Activated T-helper 2 cell treated with anti-CD3 and anti-CD28 coated beads, Interferon-gamma antibody, Interleukin-2, Interleukin-4, amounts not matched to agents 10 μg/mL and 5 μg/mL and 100 μg/mL, durations not matched to agents 14 hours and 24 hours and 36 hours (primary cell): ENCODE data around the gene SMARCA4. TPM values are rescaled to one million over a fixed set of nuclear protein-coding genes. Genes with fewer than 3 reads are reported as not detected.

Experiments
- DNase-seq: peaks from one replicate; pipeline ENCODE4 v3.0.0; 2021; ENCODE audit warnings: low spot score
- H3K27ac Mint-ChIP-seq: one replicate; pipeline ENCODE4 v1.8.0; 2021; ENCODE audit warnings: mixed read lengths
- H3K27me3 Mint-ChIP-seq: one replicate; pipeline ENCODE4 v1.8.0; 2021; ENCODE audit warnings: low read depth, mixed read lengths
- H3K36me3 Mint-ChIP-seq: one replicate; pipeline ENCODE4 v1.8.0; 2021; ENCODE audit warnings: low read depth, mixed read lengths
- H3K4me1 Mint-ChIP-seq: one replicate; pipeline ENCODE4 v1.8.0; 2021; ENCODE audit warnings: low read depth, mixed read lengths
- H3K4me3 Mint-ChIP-seq: one replicate; pipeline ENCODE4 v1.8.0; 2021; ENCODE audit warnings: low read depth, mild to moderate bottlenecking, moderate library complexity, mixed read lengths
- H3K9me3 Mint-ChIP-seq: one replicate; pipeline ENCODE4 v1.8.0; 2021; ENCODE audit warnings: mixed read lengths
- intact Hi-C: fragments of 100-400 bp; cut with micrococcal nuclease; formaldehyde crosslinking; loops from one replicate; pipeline ENCODE4 v1.15.1; 2023
- total RNA-seq: library from RNA; stranded (reverse); gene quantifications from 2 replicates; pipeline ENCODE4 v1.2.3, GENCODE V29; 2022

The SMARCA4 gene
- total RNA-seq, 1 donor from 2014 or later = 149 TPM

DNA sequence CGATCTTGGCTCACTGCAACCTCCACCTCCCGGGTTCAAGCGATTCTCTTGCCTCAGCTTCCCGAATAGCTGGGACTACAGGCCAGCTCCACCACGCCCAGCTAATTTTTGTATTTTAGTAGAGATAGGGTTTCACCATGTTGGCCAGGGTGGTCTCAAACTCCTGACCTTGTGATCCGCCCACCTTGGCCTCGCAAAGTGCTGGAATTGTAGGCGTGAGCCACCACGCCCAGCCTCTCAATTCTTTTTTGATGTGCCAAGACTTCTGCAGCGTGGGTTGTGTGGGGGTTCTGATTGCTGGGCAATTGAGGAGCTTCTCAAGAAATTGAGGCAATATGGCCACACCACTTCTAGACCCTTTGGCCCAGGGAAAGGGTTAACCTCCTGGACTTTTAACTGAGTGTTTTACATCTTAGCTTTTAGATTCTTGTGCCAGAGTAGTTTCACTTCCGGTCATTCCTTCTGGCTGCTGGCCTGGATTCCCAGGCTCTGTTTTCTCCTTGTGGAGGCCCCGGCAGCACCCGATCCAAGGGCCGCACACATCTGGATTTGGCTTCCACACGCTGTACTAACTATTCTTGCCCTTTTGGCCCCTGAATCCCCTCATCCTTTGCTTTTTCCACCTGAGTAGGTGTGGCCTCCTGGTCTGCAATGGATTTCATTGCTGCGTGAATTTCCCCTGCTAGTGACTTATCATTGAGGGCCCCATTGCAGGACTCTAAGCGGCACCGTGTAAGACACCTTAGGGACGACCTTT is 14.7 kb downstream of the SMARCA4 start:
- Mint-ChIP-seq H3K9me3 (no peaks in the 10 kb centered on the region), H3K4me1 (peaks cover 15% of the 10 kb centered on the region), H3K27me3 (no peaks in the 10 kb centered on the region), H3K4me3 (no peak overlapping the region), H3K36me3 (peaks cover 2% of the 10 kb centered on the region), H3K27ac (no peak overlapping the region)
- intact Hi-C loops = no loop called here
- no peak for DNase-seq

DNA sequence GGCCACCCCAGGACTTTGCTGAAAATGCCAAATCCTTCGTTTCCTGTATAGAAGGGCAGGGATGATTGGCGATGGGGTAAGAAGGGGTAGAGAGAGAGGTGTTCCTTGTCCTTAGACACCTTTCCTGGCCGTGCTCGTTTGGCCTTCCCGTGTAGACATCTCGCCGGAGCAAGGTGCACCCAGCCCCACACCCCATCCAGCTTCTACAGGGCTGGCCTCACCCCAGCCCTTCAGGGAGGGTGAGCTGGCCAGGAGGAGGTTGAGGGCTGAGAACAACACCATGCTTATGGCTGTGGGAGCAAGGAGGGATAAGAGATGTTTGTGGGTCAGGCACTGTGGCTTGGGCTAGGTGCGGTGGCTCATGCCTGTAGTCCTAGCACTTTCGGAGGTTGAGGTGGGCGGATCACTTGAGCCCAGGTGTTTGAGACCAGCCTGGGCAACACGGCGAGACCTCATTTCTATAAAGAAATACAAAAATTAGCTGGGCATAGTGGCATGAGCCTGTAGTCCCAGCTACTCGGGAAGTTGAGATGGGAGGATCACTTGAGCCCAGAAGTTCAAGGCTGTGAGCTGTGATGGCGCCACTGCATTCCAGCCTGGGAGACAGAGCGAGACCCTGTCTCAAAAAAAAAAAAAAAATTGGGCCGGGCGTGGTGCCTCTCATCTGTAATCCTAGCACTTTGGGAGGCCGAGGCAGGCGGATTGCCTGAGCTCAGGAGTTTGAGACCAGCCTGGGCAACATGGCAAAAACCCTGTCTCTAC is 15.5 kb downstream of the SMARCA4 start:
- H3K4me1 Mint-ChIP-seq = peaks cover 12% of the 10 kb centered on the region
- no peaks in the 10 kb centered on the region for H3K9me3 Mint-ChIP-seq
- no peaks in the 10 kb centered on the region for H3K27me3 Mint-ChIP-seq
- H3K4me3 Mint-ChIP-seq = no peak overlapping the region
- no peak overlapping the region for H3K27ac Mint-ChIP-seq
- H3K36me3 Mint-ChIP-seq = peaks cover 2% of the 10 kb centered on the region
- no peak for DNase-seq
- intact Hi-C loops = no loop called here

DNA sequence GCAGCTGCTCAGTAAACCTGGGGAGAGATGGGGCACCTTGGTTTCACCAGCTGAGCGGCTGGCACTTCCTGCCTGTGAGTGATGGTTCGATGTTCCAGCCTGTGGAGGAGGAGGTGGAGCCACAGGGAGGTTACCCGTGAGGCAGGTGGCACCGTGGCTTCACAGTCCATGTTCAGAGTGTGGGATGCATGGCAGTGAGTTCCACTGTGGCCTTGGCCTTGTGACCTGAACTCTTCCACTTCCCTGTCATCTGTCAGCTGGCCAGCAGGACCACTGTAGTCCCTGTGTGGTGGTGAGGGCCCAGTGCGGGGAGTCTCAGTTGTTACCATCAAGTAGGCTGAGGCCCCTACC is 16.9 kb downstream of the SMARCA4 start:
- intact Hi-C loops = no loop called here

DNA sequence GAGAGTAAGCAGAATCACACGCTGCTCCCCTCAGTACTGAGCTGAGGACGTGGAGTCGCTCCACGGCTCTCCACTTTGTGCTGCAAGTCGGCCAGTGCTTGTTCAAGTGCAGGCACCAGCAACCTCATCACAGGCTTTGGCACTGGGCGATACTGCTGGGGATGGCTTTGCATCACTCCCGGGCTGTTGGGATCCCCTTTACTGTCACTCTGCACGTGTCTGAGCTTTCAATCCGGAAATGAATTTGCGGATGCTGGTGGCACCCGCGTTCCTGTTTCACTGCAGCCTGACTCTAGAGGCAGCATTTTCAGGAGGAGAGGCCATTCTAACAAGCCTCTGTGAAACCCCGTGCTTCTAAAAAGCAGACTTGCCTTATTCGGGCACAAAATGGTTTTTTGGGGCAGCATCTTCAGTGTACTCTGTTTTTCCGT is 19.1 kb downstream of the SMARCA4 start:
- H3K27ac Mint-ChIP-seq = no peak overlapping the region
- intact Hi-C loops = no loop called here
- no peak overlapping the region for H3K4me3 Mint-ChIP-seq
- DNase-seq = no peak
- H3K4me1 Mint-ChIP-seq = peaks cover 6% of the 10 kb centered on the region
- H3K9me3 Mint-ChIP-seq = no peaks in the 10 kb centered on the region
- H3K27me3 Mint-ChIP-seq = no peaks in the 10 kb centered on the region
- peaks cover 10% of the 10 kb centered on the region for H3K36me3 Mint-ChIP-seq

More for the DNA sequence above, 16.9 kb downstream of the SMARCA4 start:
- H3K9me3 Mint-ChIP-seq = no peaks in the 10 kb centered on the region
- peaks cover 2% of the 10 kb centered on the region for H3K36me3 Mint-ChIP-seq
- peaks cover 12% of the 10 kb centered on the region for H3K4me1 Mint-ChIP-seq
- no peak overlapping the region for H3K4me3 Mint-ChIP-seq
- DNase-seq = no peak
- no peaks in the 10 kb centered on the region for H3K27me3 Mint-ChIP-seq
- H3K27ac Mint-ChIP-seq = no peak overlapping the region

DNA sequence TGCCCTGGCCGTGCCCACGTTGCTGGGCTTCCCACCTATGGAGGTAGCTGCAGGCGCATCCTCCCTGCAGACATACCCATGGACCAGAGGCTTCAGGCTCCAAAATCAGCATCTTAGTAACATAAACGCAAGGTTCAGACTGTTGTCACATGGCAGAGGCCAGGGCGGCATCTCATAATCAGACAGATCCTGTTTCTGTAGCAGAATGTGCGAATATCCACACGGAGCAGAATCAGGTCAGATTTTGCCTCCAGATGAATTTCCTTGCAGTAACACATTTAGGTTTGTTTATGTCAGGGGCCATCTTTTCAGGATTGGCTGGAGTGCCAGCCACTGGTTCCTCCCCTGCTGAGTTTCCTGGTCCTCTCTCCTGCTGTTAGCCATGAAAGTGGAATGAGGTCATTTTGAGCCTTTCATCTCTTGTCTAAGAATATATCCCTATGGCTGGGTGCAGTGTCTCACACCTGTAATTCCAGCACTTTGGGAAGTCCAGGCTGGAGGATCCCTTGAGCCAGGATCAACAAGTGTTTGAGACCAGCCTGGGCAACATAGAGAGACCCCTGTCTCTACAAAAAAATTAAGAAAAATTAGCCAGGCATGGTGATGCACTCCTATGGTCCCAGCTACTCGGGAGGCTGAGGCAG is 20.5 kb downstream of the SMARCA4 start:
- Mint-ChIP-seq H3K27me3 (no peaks in the 10 kb centered on the region), H3K36me3 (peaks cover 14% of the 10 kb centered on the region), H3K4me3 (no peak overlapping the region), H3K4me1 (peaks cover 6% of the 10 kb centered on the region), H3K9me3 (no peaks in the 10 kb centered on the region), H3K27ac (no peak overlapping the region)
- intact Hi-C loops = no loop called here
- DNase-seq = no peak

DNA sequence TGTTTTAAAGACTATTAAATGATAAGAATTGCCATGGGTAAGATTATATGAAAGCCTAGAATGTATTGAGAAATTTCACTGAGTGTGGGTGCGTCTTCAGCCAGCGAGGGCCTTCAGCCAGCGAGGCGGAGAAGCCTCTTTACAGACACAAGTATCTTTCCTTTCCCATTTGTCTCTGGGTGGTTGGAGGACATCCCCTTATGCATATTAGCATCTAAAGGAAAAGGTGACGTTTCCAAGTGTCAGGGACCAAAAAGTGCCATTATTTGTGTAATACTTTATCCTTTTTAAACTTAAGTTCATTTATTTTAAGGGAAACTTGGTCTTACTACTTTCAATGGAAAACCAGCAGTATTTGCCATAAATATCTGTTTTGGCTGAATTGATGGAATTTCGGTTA is 22.2 kb downstream of the SMARCA4 start:
- peaks cover 3% of the 10 kb centered on the region for H3K4me1 Mint-ChIP-seq

DNA sequence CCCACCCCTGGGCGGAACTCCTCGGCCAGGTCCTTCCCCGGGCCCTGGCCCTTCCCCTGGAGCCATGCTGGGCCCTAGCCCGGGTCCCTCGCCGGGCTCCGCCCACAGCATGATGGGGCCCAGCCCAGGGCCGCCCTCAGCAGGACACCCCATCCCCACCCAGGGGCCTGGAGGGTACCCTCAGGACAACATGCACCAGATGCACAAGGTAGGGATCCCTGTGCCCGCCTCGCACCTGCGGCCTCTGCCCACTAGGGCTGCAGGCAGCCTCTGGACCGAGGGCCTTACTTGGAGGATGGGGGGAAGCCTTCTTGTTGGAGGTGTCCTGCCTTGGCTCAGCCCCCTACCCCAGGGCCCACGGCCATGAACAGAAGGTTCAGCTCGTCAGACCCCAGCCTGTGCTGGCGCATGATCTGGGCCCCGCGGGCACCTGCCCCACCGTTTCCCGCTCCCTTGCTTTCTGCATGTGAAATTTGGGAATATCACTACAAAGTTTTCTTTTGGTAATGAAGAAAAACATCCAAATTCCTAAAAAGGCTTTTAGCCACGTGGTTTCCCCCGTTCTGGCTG is 23.4 kb downstream of the SMARCA4 start:
- no peak for DNase-seq
- Mint-ChIP-seq H3K27ac (no peak overlapping the region), H3K27me3 (no peaks in the 10 kb centered on the region), H3K4me3 (no peak overlapping the region), H3K36me3 (peaks cover 26% of the 10 kb centered on the region), H3K9me3 (no peaks in the 10 kb centered on the region), H3K4me1 (peaks cover 3% of the 10 kb centered on the region)
- intact Hi-C loops = no loop called here

More for the DNA sequence above, 22.2 kb downstream of the SMARCA4 start:
- no peak for DNase-seq
- Mint-ChIP-seq H3K36me3 (peaks cover 17% of the 10 kb centered on the region), H3K27me3 (no peaks in the 10 kb centered on the region), H3K27ac (no peak overlapping the region), H3K9me3 (no peaks in the 10 kb centered on the region), H3K4me3 (no peak overlapping the region)
- intact Hi-C loops = no loop called here

DNA sequence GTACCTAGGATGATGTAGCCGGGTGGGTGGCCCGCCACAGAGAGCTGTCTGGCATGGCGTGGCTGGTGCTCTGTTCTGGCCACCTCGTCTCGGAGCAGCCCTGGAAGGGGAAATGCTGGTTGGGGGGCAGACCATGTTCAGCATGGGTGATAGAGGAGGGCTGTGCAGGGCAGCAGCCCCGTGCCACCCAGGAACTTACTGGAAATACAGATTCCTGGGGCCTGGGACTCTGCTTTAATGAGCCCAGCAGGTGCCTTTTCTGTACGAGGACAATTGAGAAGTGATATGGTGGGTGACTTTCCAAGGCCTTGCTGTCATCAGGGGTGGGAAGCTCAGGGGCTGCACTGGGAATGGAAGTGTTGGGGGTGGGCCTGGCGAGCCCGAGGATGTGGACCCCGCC is 24.7 kb downstream of the SMARCA4 start:
- Mint-ChIP-seq H3K27me3 (no peaks in the 10 kb centered on the region), H3K4me1 (no peaks in the 10 kb centered on the region), H3K4me3 (no peak overlapping the region), H3K9me3 (no peaks in the 10 kb centered on the region), H3K36me3 (peaks cover 24% of the 10 kb centered on the region), H3K27ac (no peak overlapping the region)
- intact Hi-C loops = no loop called here
- DNase-seq = no peak

DNA sequence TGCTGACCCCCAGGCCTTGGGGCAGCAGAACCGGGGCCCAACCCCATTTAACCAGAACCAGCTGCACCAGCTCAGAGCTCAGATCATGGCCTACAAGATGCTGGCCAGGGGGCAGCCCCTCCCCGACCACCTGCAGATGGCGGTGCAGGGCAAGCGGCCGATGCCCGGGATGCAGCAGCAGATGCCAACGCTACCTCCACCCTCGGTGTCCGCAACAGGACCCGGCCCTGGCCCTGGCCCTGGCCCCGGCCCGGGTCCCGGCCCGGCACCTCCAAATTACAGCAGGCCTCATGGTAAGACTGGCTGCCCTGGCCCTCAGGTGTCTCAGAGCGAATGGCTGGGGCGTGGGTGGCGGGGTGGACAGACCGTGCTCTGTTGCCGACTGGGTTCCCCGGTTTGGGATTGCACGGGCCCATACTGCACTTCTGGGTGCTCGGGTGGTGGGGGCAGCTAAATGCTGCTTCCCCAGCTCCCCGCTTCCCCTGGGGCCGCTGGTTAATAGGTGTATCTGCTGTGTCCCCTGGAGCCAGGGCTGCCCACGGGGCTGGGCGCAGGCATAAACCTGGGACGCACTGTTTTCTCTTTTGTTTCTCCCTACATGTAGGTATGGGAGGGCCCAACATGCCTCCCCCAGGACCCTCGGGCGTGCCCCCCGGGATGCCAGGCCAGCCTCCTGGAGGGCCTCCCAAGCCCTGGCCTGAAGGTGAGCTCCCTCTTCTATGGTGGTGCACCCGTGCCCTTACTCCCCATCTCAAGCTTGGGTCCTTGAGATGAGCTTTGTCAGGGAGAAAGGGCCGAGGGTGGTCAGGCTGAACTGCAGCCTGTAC is 25.7 kb downstream of the SMARCA4 start:
- H3K36me3 Mint-ChIP-seq = peaks cover 30% of the 10 kb centered on the region
- intact Hi-C loops = no loop called here

DNA sequence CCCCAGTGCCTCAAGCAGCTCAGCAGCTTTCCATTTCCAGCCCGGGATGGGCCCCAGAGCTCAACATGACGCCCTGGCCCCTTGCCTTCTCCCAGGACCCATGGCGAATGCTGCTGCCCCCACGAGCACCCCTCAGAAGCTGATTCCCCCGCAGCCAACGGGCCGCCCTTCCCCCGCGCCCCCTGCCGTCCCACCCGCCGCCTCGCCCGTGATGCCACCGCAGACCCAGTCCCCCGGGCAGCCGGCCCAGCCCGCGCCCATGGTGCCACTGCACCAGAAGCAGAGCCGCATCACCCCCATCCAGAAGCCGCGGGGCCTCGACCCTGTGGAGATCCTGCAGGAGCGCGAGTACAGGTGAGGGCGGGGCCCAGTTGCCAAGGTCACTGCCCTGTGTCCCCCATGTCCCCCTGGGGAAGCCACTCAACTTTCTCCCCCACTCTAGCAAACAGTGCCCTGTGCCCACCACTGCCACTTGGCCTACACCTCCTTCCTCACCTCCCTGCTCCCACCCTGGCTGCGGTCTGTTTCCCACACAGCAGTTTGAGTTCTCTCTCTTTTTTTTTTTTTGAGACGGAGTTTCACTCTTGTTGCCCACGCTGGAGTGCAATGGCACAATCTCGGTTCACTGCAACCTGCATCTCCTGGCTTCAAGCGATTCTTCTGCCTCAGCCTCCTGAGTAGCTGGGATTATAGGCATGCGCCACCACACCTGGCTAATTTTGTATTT is 26.9 kb downstream of the SMARCA4 start:
- Mint-ChIP-seq H3K27ac (no peak overlapping the region), H3K4me3 (no peak overlapping the region)

More for the DNA sequence above, 25.7 kb downstream of the SMARCA4 start:
- H3K9me3 Mint-ChIP-seq = no peaks in the 10 kb centered on the region
- no peaks in the 10 kb centered on the region for H3K4me1 Mint-ChIP-seq
- DNase-seq = no peak
- no peak overlapping the region for H3K27ac Mint-ChIP-seq
- H3K27me3 Mint-ChIP-seq = no peaks in the 10 kb centered on the region
- no peak overlapping the region for H3K4me3 Mint-ChIP-seq

DNA sequence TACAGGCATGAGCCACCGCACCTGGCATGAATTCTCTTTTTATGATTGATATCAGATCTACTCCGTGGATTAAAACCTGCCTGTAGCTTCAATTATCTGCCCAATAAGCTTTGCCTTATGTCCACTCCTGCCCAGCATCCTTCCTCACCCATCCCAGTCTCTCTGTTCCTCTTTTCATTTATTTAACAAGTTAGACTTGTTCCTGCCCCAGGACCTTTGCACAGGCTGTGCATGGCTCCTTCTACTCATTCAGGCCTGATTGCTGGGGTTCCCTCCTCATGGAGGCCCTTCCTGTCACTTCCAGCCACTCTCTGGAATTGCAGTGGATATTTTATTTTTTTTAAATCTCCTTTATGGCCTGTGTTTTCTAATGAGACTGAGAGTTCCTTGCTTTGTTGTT is 27.6 kb downstream of the SMARCA4 start:
- intact Hi-C loops = no loop called here
- Mint-ChIP-seq H3K4me3 (no peak overlapping the region), H3K27me3 (no peaks in the 10 kb centered on the region), H3K4me1 (no peaks in the 10 kb centered on the region), H3K27ac (no peak overlapping the region), H3K9me3 (no peaks in the 10 kb centered on the region), H3K36me3 (peaks cover 37% of the 10 kb centered on the region)
- DNase-seq = no peak

More for the DNA sequence above, 26.9 kb downstream of the SMARCA4 start:
- Mint-ChIP-seq H3K4me1 (no peaks in the 10 kb centered on the region), H3K9me3 (no peaks in the 10 kb centered on the region), H3K36me3 (peaks cover 37% of the 10 kb centered on the region), H3K27me3 (no peaks in the 10 kb centered on the region)
- DNase-seq = no peak
- intact Hi-C loops = no loop called here

DNA sequence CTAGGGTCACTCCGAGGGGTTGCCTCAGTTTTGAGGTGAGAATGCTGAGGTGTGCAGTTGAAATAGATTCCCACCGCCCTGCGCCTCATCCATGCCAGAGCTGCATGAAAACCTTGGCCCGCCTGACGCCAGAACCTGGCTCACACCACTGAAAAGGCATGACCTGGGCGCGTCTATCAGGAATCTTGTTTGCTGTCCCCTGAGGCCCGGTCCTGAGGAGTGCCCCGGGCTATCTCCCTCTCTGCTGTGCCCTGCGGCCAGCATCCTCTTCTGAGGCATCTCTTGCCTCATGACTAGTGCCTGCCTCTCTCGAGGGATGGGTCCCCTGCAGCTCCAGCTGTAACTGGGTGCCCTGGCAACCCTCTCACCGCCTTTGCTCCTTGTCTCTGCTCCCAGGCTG is 28.1 kb downstream of the SMARCA4 start:
- intact Hi-C loops = no loop called here
- H3K36me3 Mint-ChIP-seq = peaks cover 34% of the 10 kb centered on the region

More for the DNA sequence above, 28.1 kb downstream of the SMARCA4 start:
- Mint-ChIP-seq H3K4me1 (no peaks in the 10 kb centered on the region), H3K27me3 (no peaks in the 10 kb centered on the region), H3K4me3 (no peak overlapping the region), H3K27ac (no peak overlapping the region), H3K9me3 (no peaks in the 10 kb centered on the region)
- no peak for DNase-seq
